NCI-H1048 (cell line): ENCODE measurements around the gene CDK10.
A peak's percentile ranks its signal among the peaks of the same experiment; 100 is the strongest.
"Not testable (repeated sequence)": the region's sequence is repeated elsewhere in the genome, so short reads cannot be mapped to it uniquely, and the experiment has no call there.

ENCODE experiments used
- DNase-seq: peaks from one replicate; lab custom pipeline; 2025; lab: John Stamatoyannopoulos, UW

The CDK10 gene

DNA sequence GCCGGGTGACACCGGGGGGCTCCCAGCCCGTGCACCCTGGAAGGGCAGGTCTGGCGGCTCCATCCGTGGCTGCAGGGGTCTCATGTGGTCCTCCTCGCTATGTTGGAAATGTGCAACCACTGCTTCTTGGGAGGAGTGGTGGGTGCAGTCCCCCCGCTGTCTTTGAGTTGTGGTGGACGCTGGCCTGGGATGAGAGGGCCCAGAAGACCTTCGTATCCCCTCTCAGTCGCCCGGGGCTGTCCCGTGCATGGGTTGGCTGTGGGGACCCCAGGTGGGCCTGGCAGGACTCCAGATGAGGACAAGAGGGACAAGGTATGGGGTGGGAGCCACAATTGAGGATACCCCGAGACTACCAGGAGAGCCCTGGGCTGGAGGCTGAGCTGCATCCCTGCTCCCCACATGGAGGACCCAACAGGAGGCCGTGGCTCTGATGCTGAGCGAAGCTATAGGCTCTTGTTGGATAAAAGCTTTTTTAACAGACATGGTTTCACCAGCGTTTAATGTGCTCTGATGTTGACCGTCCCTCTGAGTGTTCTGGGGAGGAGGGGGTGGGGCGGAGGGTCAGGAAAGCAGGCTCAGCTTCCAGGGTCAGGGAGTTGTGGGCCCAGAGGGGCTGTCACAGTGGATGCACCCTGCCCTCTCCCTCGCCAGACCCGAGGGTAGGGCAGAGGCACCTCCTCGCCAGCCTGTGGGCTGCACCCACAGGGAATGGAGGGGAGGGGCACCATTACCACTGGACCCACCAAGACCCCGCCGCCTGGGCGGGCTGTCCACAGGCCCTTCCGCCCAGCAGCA is 9.6 kb downstream of the CDK10 start:
- no peak for DNase-seq

- DNase-seq = no peak
Observed at GRCh38 chr16:89696670-89697128, 10.2 kb downstream of the CDK10 start.

GRCh38 chr16:89697161-89697615 is 10.7 kb downstream of the CDK10 start:
- DNase-seq = no peak

DNA sequence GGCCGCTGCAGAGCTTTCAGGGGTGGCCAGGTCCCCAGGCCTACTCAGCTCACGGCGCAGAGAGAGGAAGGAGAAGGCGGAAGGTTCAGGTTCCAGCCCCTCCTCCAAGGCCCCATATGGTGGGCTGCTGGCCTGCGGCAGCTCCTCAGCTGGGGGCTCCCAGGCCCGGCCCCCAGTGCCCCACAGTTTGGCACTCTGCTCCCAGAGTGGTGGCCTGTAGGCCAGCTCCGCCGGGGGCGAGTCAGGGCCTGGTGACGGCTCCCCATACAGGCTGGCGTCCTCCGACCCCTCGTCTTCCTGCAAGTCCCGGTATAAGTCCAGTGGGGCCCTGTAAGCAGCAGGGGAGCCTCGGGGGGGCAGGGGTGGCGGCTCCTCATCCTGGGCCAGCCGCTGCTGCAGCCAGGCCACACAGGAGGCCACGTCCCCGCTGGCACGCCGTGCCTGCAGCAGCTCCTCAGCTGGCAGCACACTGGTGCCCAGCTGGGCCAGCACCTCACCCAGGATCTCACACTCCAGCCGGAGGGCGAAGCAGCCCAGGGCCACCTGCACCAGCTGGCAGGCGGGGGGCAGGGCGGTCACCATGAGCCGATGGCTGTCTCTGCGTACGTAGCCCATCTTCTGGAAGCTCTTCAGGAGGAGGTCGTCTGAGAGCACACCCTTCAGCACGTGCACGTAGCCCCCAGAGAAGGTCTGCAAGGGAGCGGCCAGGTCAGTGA is 11.3 kb downstream of the CDK10 start:
- no peak for DNase-seq

DNA sequence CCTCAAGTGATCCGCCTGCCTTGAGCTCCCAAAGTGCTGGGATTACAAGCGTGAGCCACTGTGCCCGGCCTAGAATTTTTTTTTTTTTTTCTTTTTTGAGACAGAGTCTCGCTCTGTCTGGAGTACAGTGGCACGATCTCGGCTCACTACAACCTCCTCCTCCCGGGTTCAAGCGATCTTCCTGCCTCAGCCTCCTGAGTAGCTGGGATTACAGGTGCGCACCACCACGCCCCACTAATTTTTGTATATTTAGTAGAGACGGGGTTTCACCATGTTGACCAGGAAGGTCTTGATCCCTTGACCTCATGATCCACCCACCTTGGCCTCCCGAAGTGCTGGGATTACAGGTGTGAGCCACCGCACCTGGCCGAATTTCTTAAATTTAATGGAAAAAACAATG is 12.2 kb downstream of the CDK10 start:
- DNase-seq = not testable (repeated sequence)

DNA sequence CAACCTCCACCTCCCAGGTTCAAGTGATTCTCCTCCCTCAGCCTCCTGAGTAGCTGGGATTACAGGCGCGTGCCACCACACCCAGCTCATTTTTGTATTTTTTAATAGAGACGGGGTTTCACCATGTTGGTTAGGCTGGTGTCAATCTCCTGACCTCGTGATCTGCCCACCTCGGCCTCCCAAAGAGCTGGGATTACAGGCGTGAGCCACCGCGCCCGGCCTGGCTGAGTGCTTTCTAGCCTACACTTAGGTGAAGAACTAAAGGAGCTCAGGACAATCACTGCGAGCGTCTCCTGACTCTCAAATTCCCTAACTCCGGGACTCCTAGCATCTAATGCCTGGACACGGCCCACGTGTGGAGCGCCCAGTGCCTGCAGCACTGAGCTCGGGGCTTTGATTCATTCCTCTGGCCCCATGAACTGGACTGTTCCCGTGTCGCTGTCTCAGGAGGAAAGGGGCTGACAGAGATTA is 13.2 kb downstream of the CDK10 start:
- DNase-seq = not testable (repeated sequence)

DNA sequence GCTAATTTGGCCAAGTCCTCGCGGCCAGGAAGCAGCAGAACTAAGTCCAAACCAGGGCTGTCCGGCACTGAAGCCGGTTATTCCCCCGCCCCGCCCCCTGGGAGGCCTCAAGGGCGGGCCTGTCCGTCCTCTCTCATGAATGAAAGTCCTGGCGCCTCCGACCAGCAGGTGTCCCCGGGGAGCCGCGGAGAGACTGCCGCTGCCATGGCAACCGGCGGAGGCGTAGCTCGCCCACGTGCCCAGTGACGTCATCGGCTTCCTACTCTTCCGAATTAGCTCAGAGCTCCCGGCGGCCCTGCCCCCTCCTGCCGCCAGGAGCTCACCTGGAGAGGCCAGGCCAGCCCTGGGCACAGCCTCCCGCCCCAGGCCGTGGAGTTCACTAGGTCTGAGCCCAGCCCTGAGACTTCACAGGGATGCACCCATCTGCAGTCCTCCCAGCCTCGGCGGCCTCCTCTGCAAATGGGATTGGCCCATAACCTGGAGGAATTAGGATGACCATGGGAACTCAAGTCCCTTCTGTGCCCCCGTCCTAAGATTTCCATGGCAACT is 13.7 kb downstream of the CDK10 start:
- peak; percentile 96 for DNase-seq

- peak; percentile 5 for DNase-seq
Observed at GRCh38 chr16:89700649-89701424, 14.3 kb downstream of the CDK10 start.

DNA sequence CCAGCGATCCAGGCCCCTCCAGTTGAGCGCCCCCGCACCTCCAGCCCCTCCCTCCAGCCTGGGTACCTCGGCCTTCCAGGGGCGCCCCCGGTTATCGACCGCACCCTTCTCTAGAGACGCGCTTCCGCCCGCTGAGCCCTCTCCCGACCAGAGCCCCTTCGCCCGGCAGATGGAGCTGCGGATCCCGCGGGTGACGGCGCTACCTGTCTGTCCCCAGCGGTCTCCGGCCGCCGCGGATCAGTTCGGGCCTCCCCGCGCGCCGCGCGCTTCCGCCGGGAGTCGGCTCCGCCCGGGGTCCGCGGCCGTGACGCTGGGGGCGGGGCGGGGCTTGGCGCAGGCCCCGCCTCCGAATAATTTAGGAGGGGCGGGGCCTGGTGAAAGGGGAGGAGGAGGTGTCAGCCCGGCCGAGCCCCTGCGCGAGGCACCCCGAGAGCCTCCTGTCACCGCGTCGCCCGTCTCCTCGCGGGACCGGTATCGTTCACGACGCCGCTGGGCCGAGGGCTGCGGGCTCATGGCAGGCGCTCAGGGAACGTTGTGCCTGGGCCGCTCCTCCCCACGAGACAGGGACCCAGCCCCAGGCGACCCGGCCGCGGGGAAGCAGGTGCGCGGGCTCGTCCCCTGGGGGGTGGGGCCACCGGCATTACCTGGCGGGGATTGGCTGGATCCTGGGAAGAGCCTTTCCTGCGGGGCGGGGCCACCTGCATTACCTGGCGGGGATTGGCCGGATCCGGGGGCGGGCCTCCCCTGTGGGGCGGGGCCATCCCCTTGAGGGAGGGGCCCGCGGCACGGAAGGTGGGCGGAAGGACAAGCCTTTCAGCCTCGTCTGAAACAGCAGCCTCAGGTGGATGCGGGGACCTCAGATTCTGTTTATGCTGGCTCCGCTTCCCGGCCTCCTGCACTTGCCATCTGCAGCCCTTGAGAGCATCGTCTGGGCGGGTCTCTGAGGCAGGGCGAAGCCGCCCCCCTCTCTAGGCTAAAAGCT is 15.2 kb downstream of the CDK10 start, which contains the start of gene SPATA2L:
Gene SPATA2L (minus strand): TSS at position 281 of the 982 bp plus-strand sequence. CDS start 473 bp downstream, outside the sequence.
- DNase-seq = peak; percentile 80

DNA sequence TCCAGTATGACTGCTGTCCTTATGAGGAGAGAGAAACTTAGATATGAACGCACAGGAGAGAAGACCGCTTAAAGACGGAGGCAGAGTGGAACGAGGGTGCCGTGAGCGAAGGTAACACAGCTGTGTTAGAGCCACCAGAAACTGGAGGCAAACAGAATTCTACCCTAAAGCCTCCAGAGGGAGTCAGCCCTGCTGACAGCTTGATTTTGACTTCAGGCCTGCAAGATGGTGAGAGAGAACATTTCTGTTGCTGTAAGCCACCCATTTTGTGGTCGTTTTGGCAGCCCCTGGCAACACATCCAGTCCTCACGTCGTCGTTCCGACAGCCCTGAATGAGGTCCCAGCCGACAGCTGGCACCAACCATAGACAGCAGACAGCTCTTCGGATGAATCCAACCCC is 17.8 kb downstream of the CDK10 start:
- DNase-seq = no peak

DNA sequence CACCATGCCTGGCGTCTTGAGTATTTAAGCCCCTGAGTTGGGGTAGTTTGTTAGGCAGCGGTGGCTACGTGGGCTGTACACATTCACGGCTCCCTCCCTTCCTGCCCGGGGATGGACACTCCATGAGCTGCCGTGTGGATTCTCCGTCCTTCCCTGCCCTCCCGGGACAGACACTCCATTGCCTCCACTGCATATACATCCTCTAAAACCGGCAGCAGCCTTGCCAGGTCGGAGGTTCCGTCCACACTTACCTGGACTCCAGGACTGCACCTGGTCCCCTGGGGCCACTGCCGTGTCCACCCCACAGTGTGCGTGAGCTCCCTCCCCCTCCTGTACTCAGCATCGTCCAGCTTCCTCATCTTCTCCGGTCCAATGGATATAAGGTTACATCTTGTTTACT is 18.5 kb downstream of the CDK10 start:
- no peak for DNase-seq

DNA sequence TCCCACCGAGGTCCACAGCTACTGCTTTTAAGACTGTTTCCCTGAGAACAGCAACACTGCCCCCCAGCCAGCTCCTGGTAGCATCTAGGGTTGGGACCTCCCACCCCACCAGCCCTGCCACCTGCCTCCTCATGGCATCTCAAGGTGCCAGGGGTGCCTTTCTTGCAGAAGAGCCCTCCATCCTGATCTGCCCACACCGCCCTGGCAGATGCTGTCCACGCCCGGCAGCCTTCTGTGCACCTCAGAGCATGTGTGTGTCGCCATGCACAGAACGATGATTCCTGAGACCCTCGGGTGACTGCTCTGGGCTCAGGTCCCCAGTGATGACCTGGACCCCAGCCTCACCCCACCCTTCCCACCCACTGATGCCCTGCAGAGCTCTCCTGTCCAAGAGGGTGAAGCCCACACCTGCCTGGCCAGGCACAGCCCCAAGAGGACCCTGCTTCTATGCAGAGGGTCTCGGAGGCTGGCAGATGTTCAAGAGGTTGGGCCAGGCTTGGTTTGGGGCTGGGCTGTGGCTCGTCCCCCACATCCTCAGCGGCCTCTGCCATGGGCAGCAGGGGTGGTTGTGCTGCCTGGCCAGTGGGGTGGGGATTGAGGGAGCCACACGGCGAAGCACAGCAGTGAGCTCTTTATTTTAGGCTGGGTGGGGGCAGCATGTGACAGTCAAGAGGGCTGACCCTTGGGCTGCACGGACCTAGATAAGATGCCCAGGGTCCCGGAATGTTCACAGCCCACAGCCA is 20.2 kb downstream of the CDK10 start:
- DNase-seq = no peak

DNA sequence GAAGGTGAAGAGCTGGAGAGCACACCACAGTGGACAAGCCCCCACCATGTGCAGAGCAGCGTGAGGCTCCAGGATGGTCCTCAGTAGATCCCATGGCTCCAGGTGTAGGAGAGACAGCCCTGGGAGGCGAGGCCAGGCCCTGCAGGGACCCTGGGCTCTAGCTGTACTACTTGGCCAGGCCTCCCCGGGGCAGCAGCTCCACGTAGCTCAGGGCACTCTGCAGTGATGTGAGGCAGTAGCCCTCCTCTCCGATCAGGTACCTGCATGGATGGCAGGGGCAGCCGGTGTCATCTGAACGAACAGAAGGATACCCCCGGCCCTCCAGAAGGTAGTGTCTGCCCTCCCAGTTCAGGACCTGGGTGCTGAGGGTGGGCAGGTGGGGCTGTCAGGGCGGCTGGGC is 21.2 kb downstream of the CDK10 start:
- no peak for DNase-seq

GRCh38 chr16:89708481-89708931 is 22.0 kb downstream of the CDK10 start:
- DNase-seq = no peak

- no peak for DNase-seq
Observed at GRCh38 chr16:89709166-89709565, 22.7 kb downstream of the CDK10 start.

GRCh38 chr16:89709716-89710432 is 23.4 kb downstream of the CDK10 start:
- DNase-seq = no peak

DNA sequence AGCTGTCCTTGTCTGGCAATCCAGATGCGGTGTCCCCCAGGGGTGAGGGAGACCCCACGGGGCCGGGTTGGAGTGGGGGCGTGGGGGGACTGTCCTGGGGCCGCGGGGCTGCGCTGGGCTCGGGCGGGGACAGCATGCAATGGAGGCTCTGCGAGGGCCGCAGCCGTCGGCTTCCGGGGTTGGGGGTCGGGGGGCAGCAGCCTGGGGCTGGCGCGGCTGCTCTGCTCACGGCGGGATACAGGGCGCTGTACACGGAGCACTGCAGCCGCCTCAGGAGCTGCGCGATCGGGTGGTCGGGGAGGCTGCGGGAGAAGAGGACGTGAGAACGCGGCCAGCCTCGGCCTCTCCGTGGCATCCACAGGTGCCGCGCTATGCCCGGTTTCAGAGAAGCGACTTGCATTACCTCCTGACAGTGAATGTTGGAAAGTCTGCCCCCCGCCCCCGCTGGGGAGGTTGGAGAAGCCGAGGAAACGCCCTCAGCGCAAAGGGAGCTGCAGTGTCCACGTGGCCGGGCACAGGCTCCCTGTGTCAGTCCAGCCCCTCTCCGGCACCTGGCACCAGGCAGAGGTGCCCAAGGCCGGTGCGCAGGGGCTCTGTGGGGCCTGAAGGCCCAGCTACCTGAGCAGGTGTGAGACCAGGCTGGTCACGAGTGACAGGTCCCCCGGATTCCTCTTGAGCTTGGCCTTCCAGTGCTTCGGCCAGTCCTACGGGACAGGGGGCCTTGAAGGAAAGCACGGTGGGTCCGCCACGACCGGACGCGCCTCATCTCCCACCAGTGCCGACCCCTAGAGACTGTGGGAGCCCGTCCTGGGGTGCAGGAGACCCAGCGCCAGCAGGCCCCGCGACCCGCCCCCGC is 24.4 kb downstream of the CDK10 start:
- no peak for DNase-seq

GRCh38 chr16:89711601-89712273 is 25.2 kb downstream of the CDK10 start:
- DNase-seq = peak; percentile 17
